K562 (cell line): ENCODE results near the gene FXYD3. TPM values are rescaled to one million over a fixed set of nuclear protein-coding genes. Genes with fewer than 3 reads are reported as not detected.

ENCODE experiments used
- ADNP ChIP-seq: fragments of 200-800 bp; sonication (Bioruptor generic); IDR thresholded peaks from 2 replicates; pipeline ENCODE4 v1.6.1; 2016; ENCODE audit warnings: missing genetic modification characterization, missing compliant biosample characterization
- ARID1B ChIP-seq: fragments of 450-650 bp; IDR thresholded peaks from 2 replicates; pipeline ENCODE4 v1.6.1; 2016; ENCODE audit warnings: antibody characterized with exemption, mild to moderate bottlenecking, inconsistent platforms
- GATA2 ChIP-seq: sonication (generic); formaldehyde crosslinking; IDR thresholded peaks from 2 replicates; pipeline ENCODE4 v1.4.0; 2020; ENCODE audit warnings: mild to moderate bottlenecking, missing genetic modification reagents
- PTRF ChIP-seq: fragments of 450-650 bp; IDR thresholded peaks from 2 replicates; pipeline ENCODE4 v1.6.1; 2016; ENCODE audit warnings: mild to moderate bottlenecking, missing genetic modification characterization, missing compliant biosample characterization
- TAF7 ChIP-seq: fragments of 450-650 bp; IDR thresholded peaks from 2 replicates; pipeline ENCODE4 v1.6.1; 2016; ENCODE audit warnings: missing genetic modification characterization, missing compliant biosample characterization
- ZNF584 ChIP-seq: fragments of 200-800 bp; sonication (Bioruptor generic); IDR thresholded peaks from 2 replicates; pipeline ENCODE4 v1.6.1; 2016; ENCODE audit warnings: low read depth, mild to moderate bottlenecking, missing genetic modification characterization, missing compliant biosample characterization
- ZNF639 ChIP-seq, 2 experiments: fragments of 200-800 bp in 1 of 2; sonication (Bioruptor generic) in 1 of 2; sonication (generic) in 1 of 2; formaldehyde crosslinking in 1 of 2; IDR thresholded peaks in 1 of 2; conservative IDR thresholded peaks in 1 of 2; 2 replicates each; pipeline versions ENCODE4 v1.5.0 to v1.6.1; 2016 to 2020; ENCODE audit warnings: missing compliant biosample characterization in 1 of 2, missing genetic modification characterization in 1 of 2, missing genetic modification reagents in 1 of 2
- ZNF644 ChIP-seq: fragments of 200-800 bp; sonication (Bioruptor generic); IDR thresholded peaks from 2 replicates; pipeline ENCODE4 v1.6.1; 2016; ENCODE audit warnings: low read depth, missing genetic modification characterization, missing compliant biosample characterization
- ZNF695 ChIP-seq: fragments of 450-650 bp; formaldehyde crosslinking; IDR thresholded peaks from 2 replicates; pipeline ENCODE4 v1.4.0; 2020; ENCODE audit warnings: mild to moderate bottlenecking, moderate library complexity
- polyA plus RNA-seq, 8 experiments: library from polyadenylated mRNA; depleted of rRNA in 4 of 8; stranded (reverse) in 5 of 8; unstranded in 3 of 8; fragments of >200 nt; fragmentation: Nextera tagmentation in 2 of 8; fragmentation: Illumina TruSeq in 1 of 8; extraction: Ambion mirVana in 2 of 8; extraction: Trizol in 1 of 8; gene quantifications; 2 replicates each; pipeline versions ENCODE4 v1.2.1 to v1.2.3, GENCODE V29; 2011 to 2014; ENCODE audit warnings: inconsistent platforms in 1 of 8, missing spikeins in 1 of 8
- total RNA-seq, 7 experiments: library from RNA; depleted of rRNA in 6 of 7; stranded (reverse); fragments of >200 nt in 6 of 7; fragmentation: Illumina TruSeq in 2 of 7; extraction: Trizol in 2 of 7; gene quantifications; 2 replicates each; pipeline versions ENCODE4 v1.2.1 to v1.2.3, GENCODE V29; 2011 to 2021; ENCODE audit warnings: low replicate concordance in 1 of 7
- TF ChIP-seq, protein P1 (sequence below): fragments of 450-650 bp; formaldehyde crosslinking; IDR thresholded peaks from 2 replicates; pipeline ENCODE4 v1.4.0; 2020; ENCODE audit warnings: mild to moderate bottlenecking, moderate library complexity

Gene FXYD3
- total and polyA plus RNA-seq, 9 of the 15 experiments (the other 6 are each of a cell fraction or from before 2014, with no cell fraction given): 0.24 TPM; not detected in 8

GRCh38 chr19:35165200-35166058 is 49.8 kb downstream of the FXYD3 start (continued):
- TF ChIP-seq ZNF695 (CRISPR knock-in tag) (0 out of 2 replicates have a peak, but pooled peaks have one; percentile 28), TAF7 (tag) (peak; percentile 54), PTRF (tag) (peak; percentile 94), GATA2 (CRISPR knock-in tag) (no peak), ZNF584 (CRISPR knock-in tag) (peak; percentile 81; the same call in 1 of the 2 replicates), ADNP (tag) (peak; percentile 70), ZNF639 (CRISPR knock-in tag; conservative IDR thresholded peaks at IDR 0.05 in 1 of 2, IDR thresholded peaks at IDR 0.05 in 1 of 2) (peak in 1 of 2 experiments; percentile 92; a peak in 2 of 4 replicates), ARID1B (no peak), ZNF644 (tag) (peak; percentile 81; the same call in 1 of the 2 replicates)
- TF ChIP-seq, protein P1, sequence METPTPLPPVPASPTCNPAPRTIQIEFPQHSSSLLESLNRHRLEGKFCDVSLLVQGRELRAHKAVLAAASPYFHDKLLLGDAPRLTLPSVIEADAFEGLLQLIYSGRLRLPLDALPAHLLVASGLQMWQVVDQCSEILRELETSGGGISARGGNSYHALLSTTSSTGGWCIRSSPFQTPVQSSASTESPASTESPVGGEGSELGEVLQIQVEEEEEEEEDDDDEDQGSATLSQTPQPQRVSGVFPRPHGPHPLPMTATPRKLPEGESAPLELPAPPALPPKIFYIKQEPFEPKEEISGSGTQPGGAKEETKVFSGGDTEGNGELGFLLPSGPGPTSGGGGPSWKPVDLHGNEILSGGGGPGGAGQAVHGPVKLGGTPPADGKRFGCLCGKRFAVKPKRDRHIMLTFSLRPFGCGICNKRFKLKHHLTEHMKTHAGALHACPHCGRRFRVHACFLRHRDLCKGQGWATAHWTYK: peak; percentile 86; the same call in 1 of the 2 replicates
